ACC112 (cell line): ENCODE data around the gene SETD9.

Experiments
- H2AFZ ChIP-seq: fragments of 200-600 bp; sonication (generic); one replicate; pipeline ENCODE4 v1.6.0; 2017; ENCODE audit warnings: antibody characterized with exemption, low read length; ENCODE audit not compliant: unreplicated experiment
- H3K27ac ChIP-seq: fragments of 200-600 bp; sonication (generic); 2 replicates; pipeline ENCODE4 v1.5.1; 2014; ENCODE audit warnings: low read depth, mild to moderate bottlenecking, antibody characterized with exemption, low read length, moderate library complexity
- H3K27me3 ChIP-seq: fragments of 200-600 bp; sonication (generic); 2 replicates; pipeline ENCODE4 v1.6.1; 2014; ENCODE audit warnings: mild to moderate bottlenecking, antibody characterized with exemption, low read length, moderate library complexity, mixed read lengths; ENCODE audit not compliant: insufficient read depth
- H3K36me3 ChIP-seq: fragments of 200-600 bp; sonication (generic); 2 replicates; pipeline ENCODE4 v1.6.1; 2016; ENCODE audit warnings: mild to moderate bottlenecking, antibody characterized with exemption, low read length, moderate library complexity, mixed read lengths; ENCODE audit not compliant: insufficient read depth
- H3K4me1 ChIP-seq: fragments of 200-600 bp; sonication (generic); one replicate; pipeline ENCODE4 v1.6.1; 2016; ENCODE audit warnings: low read length, mixed read lengths; ENCODE audit not compliant: insufficient read depth, unreplicated experiment, control insufficient read depth
- H3K4me3 ChIP-seq: fragments of 200-600 bp; sonication (generic); 2 replicates; pipeline ENCODE4 v1.5.1; 2014; ENCODE audit warnings: mild to moderate bottlenecking, low read depth, low read length
- H3K79me2 ChIP-seq: fragments of 200-600 bp; sonication (generic); one replicate; pipeline ENCODE4 v1.6.0; 2016; ENCODE audit warnings: low read length; ENCODE audit not compliant: control insufficient read depth, unreplicated experiment, insufficient read depth

Gene SETD9

GRCh38 chr5:56934325-56934724 lies 24.9 kb downstream of the SETD9 start:
- Histone ChIP-seq H3K27me3 (no peaks in the 10 kb centered on the region), H3K4me1 (no peaks in the 10 kb centered on the region), H3K36me3 (peaks cover 50% of the 10 kb centered on the region), H2AFZ (no peak overlapping the region), H3K4me3 (no peak overlapping the region), H3K27ac (no peak overlapping the region), H3K79me2 (no peaks in the 10 kb centered on the region)

DNA sequence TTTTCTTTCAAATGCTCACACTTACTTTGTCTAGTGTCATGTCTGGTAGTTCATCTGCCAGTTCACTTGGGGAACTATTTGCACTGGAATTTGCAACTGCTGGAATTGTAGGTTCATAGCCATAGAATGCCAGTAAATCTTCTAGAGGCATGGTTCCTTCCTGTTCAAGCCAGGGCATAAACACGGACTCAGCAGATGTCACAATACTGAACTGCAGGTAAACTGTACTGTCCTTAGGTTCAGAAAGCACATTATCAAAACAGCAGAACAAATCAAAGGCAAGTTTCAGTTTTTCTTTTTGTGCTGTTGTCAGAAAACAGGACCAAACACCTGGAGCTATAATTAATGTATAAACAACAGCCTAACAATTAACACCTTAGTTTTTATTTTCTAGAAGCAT lies 29.5 kb downstream of the SETD9 start:
- Histone ChIP-seq H3K4me3 (no peak overlapping the region), H3K27ac (no peak overlapping the region), H3K27me3 (no peaks in the 10 kb centered on the region), H2AFZ (no peak overlapping the region), H3K4me1 (no peaks in the 10 kb centered on the region), H3K36me3 (peaks cover 35% of the 10 kb centered on the region), H3K79me2 (no peaks in the 10 kb centered on the region)

DNA sequence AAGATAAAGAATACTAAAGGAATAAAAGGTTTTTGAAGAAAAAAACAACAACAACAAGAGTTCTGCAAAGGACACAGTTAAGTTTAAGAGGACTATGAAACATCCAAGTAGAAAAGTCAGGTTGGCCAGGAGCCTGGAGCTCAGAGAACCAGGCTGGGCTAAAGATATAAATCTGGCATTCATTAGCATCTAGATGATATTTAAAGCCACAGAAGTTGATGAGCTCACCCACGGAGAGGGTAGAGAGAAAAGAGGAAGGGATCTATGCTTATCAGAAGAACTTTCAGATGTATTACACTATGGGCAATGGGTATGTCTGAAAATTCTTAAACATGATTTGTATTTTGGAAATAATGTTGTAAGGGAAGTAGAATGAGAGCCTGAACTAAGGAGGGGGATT lies 32.6 kb downstream of the SETD9 start:
- Histone ChIP-seq H3K79me2 (peaks cover 5% of the 10 kb centered on the region), H3K27ac (no peak overlapping the region), H3K4me3 (no peak overlapping the region), H3K36me3 (peaks cover 24% of the 10 kb centered on the region; the same call in 1 of the 2 replicates), H2AFZ (no peak overlapping the region), H3K4me1 (no peaks in the 10 kb centered on the region), H3K27me3 (no peaks in the 10 kb centered on the region)

DNA sequence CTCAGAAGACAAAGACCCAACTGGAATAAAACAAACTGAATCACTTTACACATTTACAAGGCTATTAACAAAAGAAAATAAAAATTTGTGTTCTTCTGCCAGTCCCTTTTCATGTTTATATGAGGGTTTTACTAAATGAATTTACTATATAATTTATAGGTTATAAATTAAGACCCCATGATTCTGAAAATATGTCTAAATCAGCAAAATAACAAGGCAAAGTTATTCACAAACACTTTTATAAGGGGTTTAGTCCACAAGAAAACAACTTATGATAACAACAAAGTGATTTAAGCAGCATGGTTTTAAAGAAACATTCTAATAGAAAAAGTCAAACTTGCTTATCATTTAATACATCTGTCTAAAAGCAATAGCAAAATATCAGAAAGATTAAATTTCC lies 37.7 kb downstream of the SETD9 start:
- peaks cover 14% of the 10 kb centered on the region for H3K36me3 ChIP-seq
- H3K27ac ChIP-seq, result no peak overlapping the region
- no peaks in the 10 kb centered on the region for H3K27me3 ChIP-seq
- H3K4me1 ChIP-seq, result peaks cover 3% of the 10 kb centered on the region
- H3K79me2 ChIP-seq, result peaks cover 41% of the 10 kb centered on the region
- H2AFZ ChIP-seq, result no peak overlapping the region
- H3K4me3 ChIP-seq, result no peak overlapping the region

GRCh38 chr5:56950626-56951125 lies 41.3 kb downstream of the SETD9 start:
- Histone ChIP-seq H3K36me3 (peaks cover 3% of the 10 kb centered on the region; the same call in 1 of the 2 replicates), H3K4me1 (peaks cover 3% of the 10 kb centered on the region), H3K4me3 (peak overlapping the region; percentile 91), H3K79me2 (peaks cover 46% of the 10 kb centered on the region), H3K27ac (peak overlapping the region; percentile 50), H3K27me3 (peaks cover 16% of the 10 kb centered on the region), H2AFZ (peak overlapping the region; percentile 23)

GRCh38 chr5:56951126-56951945 lies 41.9 kb downstream of the SETD9 start:
- Histone ChIP-seq H3K27ac (peak overlapping the region; percentile 50), H3K79me2 (peaks cover 41% of the 10 kb centered on the region), H3K36me3 (peaks cover 2% of the 10 kb centered on the region; the same call in 1 of the 2 replicates), H3K4me1 (peaks cover 3% of the 10 kb centered on the region), H2AFZ (peak overlapping the region; percentile 91), H3K27me3 (peaks cover 22% of the 10 kb centered on the region), H3K4me3 (peak overlapping the region; percentile 91)

DNA sequence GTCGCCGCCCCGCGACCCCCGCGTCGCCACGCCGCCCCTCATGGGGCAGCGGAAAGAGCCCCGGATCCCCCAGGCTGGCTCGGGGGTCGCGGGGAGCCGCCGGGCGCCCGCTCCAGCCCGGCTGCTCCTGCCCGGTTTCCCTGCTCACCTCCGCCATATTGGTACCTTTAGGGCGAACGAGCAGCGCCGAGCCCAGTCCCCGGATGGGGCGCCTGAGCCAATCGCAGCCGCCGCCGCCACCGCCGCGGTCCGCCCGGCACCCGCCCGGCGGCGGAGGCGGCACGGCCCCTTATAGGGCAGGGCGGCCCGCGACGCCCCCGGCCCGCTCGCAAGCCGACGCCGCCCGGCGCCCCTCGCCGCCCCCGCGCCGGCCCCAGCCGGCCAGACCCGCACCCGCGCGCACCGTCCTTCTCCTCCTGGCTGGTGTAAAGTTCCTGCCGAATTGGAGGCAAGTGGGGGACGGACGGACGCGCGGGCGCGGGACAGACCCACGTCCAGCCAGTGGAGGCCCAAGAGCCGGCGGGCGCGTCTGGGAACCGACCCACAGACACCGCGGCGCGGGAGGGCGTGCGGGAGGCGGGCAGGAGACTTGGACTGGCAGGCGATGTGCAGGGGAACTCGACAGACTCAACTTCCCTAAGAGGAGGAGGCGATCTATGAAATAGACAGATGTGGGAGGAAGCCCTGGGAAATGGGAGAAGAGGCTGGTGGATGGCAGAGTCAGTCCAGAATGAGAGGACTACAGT lies 42.7 kb downstream of the SETD9 start, which contains the start of gene MIER3:
MIER3 (minus strand) TSS at position 178 of the 746 bp plus-strand sequence; CDS start at position 157, 21 bp downstream.
- Histone ChIP-seq H3K4me1 (peaks cover 3% of the 10 kb centered on the region), H3K4me3 (peak within 1 kb of the TSS; percentile 91), H3K27ac (peak within 1 kb of the TSS; percentile 50), H3K36me3 (no peaks in the 10 kb centered on the region; the same call in 1 of the 2 replicates), H2AFZ (peak within 1 kb of the TSS; percentile 91), H3K27me3 (peaks cover 30% of the 10 kb centered on the region), H3K79me2 (peaks cover 41% of the 10 kb centered on the region)

GRCh38 chr5:56954262-56954661 lies 44.9 kb downstream of the SETD9 start:
- H3K27ac ChIP-seq, result no peak overlapping the region
- no peaks in the 10 kb centered on the region for H3K36me3 ChIP-seq
- H2AFZ ChIP-seq, result no peak overlapping the region
- peaks cover 28% of the 10 kb centered on the region for H3K79me2 ChIP-seq
- peaks cover 3% of the 10 kb centered on the region for H3K4me1 ChIP-seq
- H3K4me3 ChIP-seq, result no peak overlapping the region
- peaks cover 51% of the 10 kb centered on the region for H3K27me3 ChIP-seq

DNA sequence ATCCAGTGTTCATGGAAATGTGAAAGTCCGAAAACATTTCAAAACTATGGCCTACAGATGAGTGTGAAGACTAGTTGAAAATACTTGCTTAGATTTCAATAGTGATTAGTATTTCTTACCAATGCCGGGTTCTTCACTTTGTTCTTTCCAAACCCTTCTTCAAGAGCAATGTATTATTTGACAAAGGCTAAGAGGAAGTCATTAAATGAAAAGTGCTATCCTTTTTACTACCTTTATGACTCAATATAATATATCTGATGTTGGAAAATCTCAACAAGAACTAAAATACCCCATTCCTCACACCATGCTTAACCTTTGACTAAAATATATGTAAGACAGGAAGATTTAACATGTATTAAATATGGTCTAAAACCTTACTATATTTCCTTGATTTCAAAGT lies 49.2 kb downstream of the SETD9 start:
- Histone ChIP-seq H3K27me3 (peaks cover 93% of the 10 kb centered on the region), H3K4me3 (no peak overlapping the region), H2AFZ (no peak overlapping the region), H3K36me3 (no peaks in the 10 kb centered on the region), H3K4me1 (no peaks in the 10 kb centered on the region), H3K79me2 (no peaks in the 10 kb centered on the region), H3K27ac (no peak overlapping the region)

GRCh38 chr5:56959326-56959725 lies 49.9 kb downstream of the SETD9 start:
- Histone ChIP-seq H3K27ac (no peak overlapping the region), H3K4me1 (no peaks in the 10 kb centered on the region)

More at GRCh38 chr5:56959326-56959725, 49.9 kb downstream of the SETD9 start:
- Histone ChIP-seq H3K79me2 (no peaks in the 10 kb centered on the region), H2AFZ (no peak overlapping the region), H3K36me3 (no peaks in the 10 kb centered on the region), H3K27me3 (peaks cover 94% of the 10 kb centered on the region), H3K4me3 (no peak overlapping the region)
